ENCODE measurements around the gene SREK1IP1. TPM values are rescaled to one million over a fixed set of nuclear protein-coding genes. Genes with fewer than 3 reads are reported as not detected.

Gene SREK1IP1
- total and polyA plus RNA-seq, 10 of the 15 experiments (the other 5 are each of a cell fraction or from before 2014, with no cell fraction given): 9.1 to 60.3 (median 26.9) TPM

GRCh38 chr5:64784451-64785025 lies 16.0 kb upstream of the SREK1IP1 start:
- no peak overlapping the region for H2AFZ ChIP-seq (ENCODE audit: control insufficient read depth, low read depth, low read length)
- no peaks in the 10 kb centered on the region for H4K20me1 ChIP-seq (ENCODE audit: control insufficient read depth, insufficient read depth)
- no peaks in the 10 kb centered on the region for H3K4me1 ChIP-seq (ENCODE audit: control insufficient read depth, insufficient read depth, low read length)
- intact Hi-C loops (cut with micrococcal nuclease; ENCODE audit: unreplicated experiment): loop anchor here (1.0 to 10.0 kb wide), 5 partner anchors 57 to 640 kb away; no protein-coding TSS in a partner anchor
- no peaks in the 10 kb centered on the region for H3K27me3 ChIP-seq (replicated peaks in 1 of 2; ENCODE audit: control insufficient read depth in 2 of 2, insufficient read depth in 2 of 2, low read length in 1 of 2)
- ChIA-PET POLR2A (no interaction called here), CTCF (interaction anchor here (0.6 to 8.9 kb wide), 26 partner anchors 9 to 702 kb away, joined by 3 to 161 read pairs (median 4); partner anchors contain the start of genes CWC27 and SREK1IP1), RAD21 (ENCODE audit: unreplicated experiment) (interaction anchor here (0.6 to 4.0 kb wide), 7 partner anchors 10 to 699 kb away, joined by 3 to 27 read pairs (median 5); partner anchors contain the start of genes CWC27 and SREK1IP1), SMC1A (ENCODE audit: uncharacterized antibody, unreplicated experiment) (interaction anchor here (0.7 to 8.9 kb wide), 20 partner anchors 10 to 698 kb away, joined by 3 to 91 read pairs (median 5); no protein-coding TSS in a partner anchor)
- peaks cover 0 to 8% of the 10 kb centered on the region in 2 experiments; a peak in 2 of 4 replicates for H3K36me3 ChIP-seq (ENCODE audit: control insufficient read depth in 2 of 2, insufficient read depth in 2 of 2, low read length in 1 of 2)
- no peak overlapping the region for H3K4me3 ChIP-seq
- in situ Hi-C loops (cut with MboI): loop anchor here (5.0 to 10.0 kb wide), 2 partner anchors 152 to 560 kb away; no protein-coding TSS in a partner anchor
- DNase-seq (ENCODE audit: low read depth, low spot score) (peak; percentile 26), FAIRE-seq (peak; percentile 70), ATAC-seq (peak; percentile 92)
- H3K79me2 ChIP-seq (ENCODE audit: control insufficient read depth, insufficient read depth, low read length): no peaks in the 10 kb centered on the region; the same call in 1 of the 2 replicates
- H3K4me2 ChIP-seq (ENCODE audit: control insufficient read depth, insufficient read depth): no peak overlapping the region
- no peak overlapping the region for H3K9ac ChIP-seq (ENCODE audit: control insufficient read depth, insufficient read depth, low read length)
- TF ChIP-seq CTCF (IDR thresholded peaks at IDR 0.05 in 2 of 3, conservative IDR thresholded peaks at IDR 0.05 in 1 of 3; ENCODE audit: control insufficient read depth in 2 of 3, extremely low read depth in 1 of 3, insufficient read depth in 1 of 3, low read depth in 3 of 3, low read length in 3 of 3): peak; percentile 64 to 85 (median 70)
- TF ChIP-seq, protein P1, sequence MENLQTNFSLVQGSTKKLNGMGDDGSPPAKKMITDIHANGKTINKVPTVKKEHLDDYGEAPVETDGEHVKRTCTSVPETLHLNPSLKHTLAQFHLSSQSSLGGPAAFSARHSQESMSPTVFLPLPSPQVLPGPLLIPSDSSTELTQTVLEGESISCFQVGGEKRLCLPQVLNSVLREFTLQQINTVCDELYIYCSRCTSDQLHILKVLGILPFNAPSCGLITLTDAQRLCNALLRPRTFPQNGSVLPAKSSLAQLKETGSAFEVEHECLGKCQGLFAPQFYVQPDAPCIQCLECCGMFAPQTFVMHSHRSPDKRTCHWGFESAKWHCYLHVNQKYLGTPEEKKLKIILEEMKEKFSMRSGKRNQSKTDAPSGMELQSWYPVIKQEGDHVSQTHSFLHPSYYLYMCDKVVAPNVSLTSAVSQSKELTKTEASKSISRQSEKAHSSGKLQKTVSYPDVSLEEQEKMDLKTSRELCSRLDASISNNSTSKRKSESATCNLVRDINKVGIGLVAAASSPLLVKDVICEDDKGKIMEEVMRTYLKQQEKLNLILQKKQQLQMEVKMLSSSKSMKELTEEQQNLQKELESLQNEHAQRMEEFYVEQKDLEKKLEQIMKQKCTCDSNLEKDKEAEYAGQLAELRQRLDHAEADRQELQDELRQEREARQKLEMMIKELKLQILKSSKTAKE (IDR thresholded peaks at IDR 0.05; ENCODE audit: low read depth, poor library complexity, severe bottlenecking): peak; percentile 52
- TF ChIP-seq RAD21 (IDR thresholded peaks at IDR 0.05; ENCODE audit: insufficient read depth, low read depth, low read length): peak; percentile 96
- TF ChIP-seq TBL1XR1 (IDR thresholded peaks at IDR 0.05; ENCODE audit: low read depth, low read length): no peak
- peak; percentile 84 for TF ChIP-seq SMC3 (IDR thresholded peaks at IDR 0.05; ENCODE audit: borderline replicate concordance, low read length)
- 3% methylated on average over 3 of the region's 3 CpGs for WGBS (ENCODE audit: insufficient coverage, insufficient replicate concordance, low lambda C conversion rate, missing lambda C conversion rate)
- no TSS peak for BruUV-seq (replicated peaks)
- H3K9me3 ChIP-seq (replicated peaks; ENCODE audit: control insufficient read depth, insufficient read depth, low read length): no peaks in the 10 kb centered on the region; the same call in 1 of the 3 replicates
- no peak overlapping the region for H3K27ac ChIP-seq (ENCODE audit: control insufficient read depth, insufficient read depth)

All from GM12878 (cell line).